PFSK-1 (cell line): ENCODE measurements around the gene DRD2.

Source experiments
- POLR2AphosphoS5 ChIP-seq: IDR thresholded peaks from 2 replicates; pipeline ENCODE4 v1.6.1; 2012; ENCODE audit warnings: low read depth, mild to moderate bottlenecking, control low read depth, low read length, moderate library complexity
- REST ChIP-seq, 2 experiments: IDR thresholded peaks; 2 replicates each; pipeline versions ENCODE4 v1.6.1 to v1.8.0; 2011 to 2012; ENCODE audit warnings: low read depth in 2 of 2, low read length in 2 of 2, control low read depth in 1 of 2, inconsistent platforms in 1 of 2, mild to moderate bottlenecking in 1 of 2, moderate library complexity in 1 of 2; ENCODE audit not compliant: insufficient read depth in 1 of 2

- TF ChIP-seq POLR2AphosphoS5: no peak
- no peak for TF ChIP-seq REST (IDR thresholded peaks at IDR 0.05; ENCODE audit: insufficient read depth in 1 of 2, low read depth in 2 of 2, low read length in 2 of 2)
Measured at GRCh38 chr11:113447621-113448315, 27.4 kb downstream of the DRD2 start.
